ENCODE results near the gene PTGER1.

PTGER1 gene

DNA sequence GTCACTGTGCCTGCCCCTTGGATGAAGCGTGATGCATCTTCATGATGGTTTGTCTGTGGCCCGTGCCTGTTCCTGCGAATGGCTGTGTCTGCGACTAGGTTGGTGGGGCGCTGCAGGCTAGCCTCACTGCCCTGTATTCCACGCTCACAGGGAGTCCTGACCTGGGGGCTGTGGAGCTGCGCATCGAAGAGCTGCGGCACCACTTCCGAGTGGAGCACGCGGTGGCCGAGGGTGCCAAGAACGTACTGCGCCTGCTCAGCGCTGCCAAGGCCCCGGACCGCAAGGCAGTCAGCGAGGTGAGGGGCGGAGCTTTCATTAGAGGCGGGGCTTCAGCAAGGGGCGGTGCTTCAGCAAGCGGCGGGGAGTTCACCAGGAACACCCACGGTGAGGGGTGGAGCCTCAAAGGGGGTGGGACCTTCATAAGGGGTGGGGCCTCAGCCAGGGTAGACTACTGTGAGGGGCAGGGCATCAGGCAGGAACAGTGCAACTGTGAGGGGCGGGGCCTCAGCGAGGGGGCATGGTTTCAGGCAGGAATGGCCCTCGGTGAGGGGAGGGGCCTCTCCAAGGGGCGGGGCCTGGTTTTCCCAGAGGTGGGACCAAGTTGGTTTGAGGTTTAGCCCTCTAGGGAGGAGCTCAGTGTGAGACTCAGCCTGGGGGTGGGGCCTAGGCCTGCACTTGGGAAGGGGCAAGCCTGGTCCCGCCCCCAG is 24.8 kb downstream of the PTGER1 start:
- no peak overlapping the region for H3K4me3 ChIP-seq (ENCODE audit: low read depth, low read length)
- ChIA-PET POLR2A (interaction anchor here (0.9 kb wide), 1 partner anchor 68 kb away, joined by 4 read pairs; the partner anchor contains the start of gene DNAJB1), CTCF (no interaction called here)
- DNase-seq (ENCODE audit: low read depth, low spot score), result no peak
- no peak for TF ChIP-seq CTCF (IDR thresholded peaks at IDR 0.05; ENCODE audit: insufficient read depth, low read length, missing control alignments)

- ChIA-PET POLR2A (no interaction called here), CTCF (no interaction called here)
- no peak overlapping the region for H3K4me3 ChIP-seq (ENCODE audit: low read depth, low read length)
- TF ChIP-seq CTCF (IDR thresholded peaks at IDR 0.05; ENCODE audit: insufficient read depth, low read length, missing control alignments), result no peak
- no peak for DNase-seq (ENCODE audit: low read depth, low spot score)
Observed at GRCh38 chr19:14449321-14449720, 25.8 kb downstream of the PTGER1 start.

DNA sequence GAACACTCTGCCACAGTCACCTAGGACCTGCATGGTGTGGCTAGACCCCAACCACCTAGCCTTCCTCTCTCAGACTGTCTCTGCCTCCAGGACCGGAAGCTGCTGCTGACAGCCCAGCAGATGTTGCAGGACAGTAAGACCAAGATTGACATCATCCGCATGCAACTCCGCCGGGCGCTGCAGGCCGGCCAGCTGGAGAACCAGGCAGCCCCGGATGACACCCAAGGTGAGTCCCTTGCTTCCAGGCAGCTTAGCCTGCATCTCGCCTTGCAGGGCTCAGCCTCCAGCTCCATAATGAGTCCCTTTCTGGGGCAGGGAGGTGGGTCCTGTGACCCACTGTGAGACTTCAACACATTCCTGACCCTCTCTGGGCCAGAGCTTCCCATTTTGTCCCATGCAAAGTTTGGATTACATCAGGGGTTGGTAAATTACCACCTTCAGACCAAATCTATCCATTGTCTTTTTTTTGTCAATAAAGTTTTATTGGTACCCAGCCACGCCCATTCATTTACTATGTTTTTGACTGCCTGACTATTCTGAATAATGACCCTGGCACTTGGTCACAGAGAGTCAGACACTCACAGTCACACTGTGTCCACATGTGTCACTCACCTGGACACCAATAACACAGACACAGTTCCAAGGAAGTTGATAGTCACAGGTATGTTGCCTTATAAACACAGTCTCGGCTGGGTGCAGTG is 28.7 kb downstream of the PTGER1 start:
- no peak for TF ChIP-seq CTCF (IDR thresholded peaks at IDR 0.05; ENCODE audit: insufficient read depth, low read length, missing control alignments)
- ChIA-PET CTCF (interaction anchor here (0.9 to 1.2 kb wide), 3 partner anchors 10 to 33 kb away, joined by 3 read pairs; no protein-coding TSS in a partner anchor), POLR2A (no interaction called here)
- no peak overlapping the region for H3K4me3 ChIP-seq (ENCODE audit: low read depth, low read length)
- DNase-seq (ENCODE audit: low read depth, low spot score), result no peak

GRCh38 chr19:14443632-14444216 is 31.4 kb downstream of the PTGER1 start:
- ChIA-PET POLR2A (no interaction called here), CTCF (interaction anchor here (1.0 kb wide), 1 partner anchor 11 kb away, joined by 3 read pairs; no protein-coding TSS in a partner anchor)
- DNase-seq (ENCODE audit: low read depth, low spot score), result no peak
- H3K4me3 ChIP-seq (ENCODE audit: low read depth, low read length), result no peak overlapping the region
- TF ChIP-seq CTCF (IDR thresholded peaks at IDR 0.05; ENCODE audit: insufficient read depth, low read length, missing control alignments), result no peak

GRCh38 chr19:14442891-14443631 is 32.1 kb downstream of the PTGER1 start:
- no peak for TF ChIP-seq CTCF (IDR thresholded peaks at IDR 0.05; ENCODE audit: insufficient read depth, low read length, missing control alignments)
- POLR2A ChIA-PET, result no interaction called here
- H3K4me3 ChIP-seq (ENCODE audit: low read depth, low read length), result no peak overlapping the region
- CTCF ChIA-PET, result interaction anchor here (1.0 to 2.3 kb wide), 2 partner anchors 11 kb away, joined by 3 to 6 read pairs; no protein-coding TSS in a partner anchor
- DNase-seq (ENCODE audit: low read depth, low spot score), result no peak
